Stimulated activated CD4-positive, alpha-beta T cell treated with anti-CD3 and anti-CD28 coated beads, Interleukin-4, amount 100 ng/mL, for 48 hours (primary cell): ENCODE measurements around the gene FBLN1.
"Not testable (repeated sequence)": the region's sequence is repeated elsewhere in the genome, so short reads cannot be mapped to it uniquely, and the experiment has no call there.

ENCODE experiments used
- DNase-seq, 2 donors: peaks; one replicate each; pipeline ENCODE4 v3.0.0-alpha.2; 2020; ENCODE audit warnings: low read depth in 2 of 2

Gene FBLN1

GRCh38 chr22:45612940-45613339 lies 110.3 kb downstream of the FBLN1 start:
- DNase-seq = no peak

- DNase-seq = no peak
These were observed 112.7 kb downstream of the FBLN1 start for GRCh38 chr22:45615364-45615763.

- DNase-seq = no peak
These were observed 113.7 kb downstream of the FBLN1 start for GRCh38 chr22:45616432-45616831.

GRCh38 chr22:45617948-45618347 lies 115.3 kb downstream of the FBLN1 start:
- DNase-seq = no peak

- DNase-seq = no peak
These were observed 118.0 kb downstream of the FBLN1 start for GRCh38 chr22:45620706-45621105.

GRCh38 chr22:45621836-45622600 lies 119.3 kb downstream of the FBLN1 start:
- no peak for DNase-seq

GRCh38 chr22:45623464-45624145 lies 120.9 kb downstream of the FBLN1 start:
- not testable (repeated sequence) for DNase-seq

GRCh38 chr22:45626198-45626651 lies 123.5 kb downstream of the FBLN1 start:
- no peak for DNase-seq

- no peak for DNase-seq
These were observed 125.0 kb downstream of the FBLN1 start for GRCh38 chr22:45627489-45628233.

- DNase-seq = no peak
These were observed 125.8 kb downstream of the FBLN1 start for GRCh38 chr22:45628515-45628914.

GRCh38 chr22:45629469-45630089 lies 126.9 kb downstream of the FBLN1 start:
- no peak for DNase-seq

- no peak for DNase-seq
These were observed 127.8 kb downstream of the FBLN1 start for GRCh38 chr22:45630436-45630835.

GRCh38 chr22:45631140-45631840 lies 128.6 kb downstream of the FBLN1 start:
- DNase-seq = no peak

- DNase-seq = no peak
These were observed 129.2 kb downstream of the FBLN1 start for GRCh38 chr22:45631841-45632238.

GRCh38 chr22:45632791-45633515 lies 130.3 kb downstream of the FBLN1 start:
- DNase-seq = no peak

- DNase-seq = no peak
These were observed 134.0 kb downstream of the FBLN1 start for GRCh38 chr22:45636683-45637082.

- no peak for DNase-seq
These were observed 135.5 kb downstream of the FBLN1 start for GRCh38 chr22:45638197-45638596.

- no peak for DNase-seq
These were observed 136.4 kb downstream of the FBLN1 start for GRCh38 chr22:45638834-45639746.

- no peak for DNase-seq
These were observed 137.0 kb downstream of the FBLN1 start for GRCh38 chr22:45639747-45640102.
